Duodenal mucosa (tissue), 2 donors: ENCODE results near the gene AKAP8.
"Not testable (repeated sequence)": the region's sequence is repeated elsewhere in the genome, so short reads cannot be mapped to it uniquely, and the experiment has no call there.

Experiments used
- H3K27ac ChIP-seq: one replicate; pipeline ENCODE4 v1.7.0; 2013; ENCODE audit warnings: low read depth, low read length
- H3K27me3 ChIP-seq, 2 donors: one replicate each; pipeline ENCODE4 v1.7.0; 2013; ENCODE audit warnings: low read length in 2 of 2, control low read depth in 1 of 2; ENCODE audit not compliant: insufficient read depth in 2 of 2, control insufficient read depth in 1 of 2
- H3K36me3 ChIP-seq, 2 donors: one replicate each; pipeline ENCODE4 v1.7.0; 2013; ENCODE audit warnings: low read length in 2 of 2, control low read depth in 1 of 2; ENCODE audit not compliant: insufficient read depth in 2 of 2, control insufficient read depth in 1 of 2
- H3K4me1 ChIP-seq, 2 donors: one replicate each; pipeline ENCODE4 v1.7.0; 2013; ENCODE audit warnings: low read length in 2 of 2, control low read depth in 1 of 2; ENCODE audit not compliant: insufficient read depth in 2 of 2, control insufficient read depth in 1 of 2
- H3K4me3 ChIP-seq, 2 donors: one replicate each; pipeline ENCODE4 v1.7.0; 2013; ENCODE audit warnings: low read length in 2 of 2, low read depth in 1 of 2
- H3K9ac ChIP-seq, 2 donors: one replicate each; pipeline ENCODE4 v1.7.0; 2013; ENCODE audit warnings: low read length in 2 of 2, low read depth in 1 of 2
- H3K9me3 ChIP-seq, 2 donors: one replicate each; pipeline ENCODE4 v1.7.0; 2013; ENCODE audit warnings: low read length in 2 of 2, control low read depth in 1 of 2; ENCODE audit not compliant: control insufficient read depth in 1 of 2

AKAP8 gene

GRCh38 chr19:15368051-15368632 lies 11.4 kb downstream of the AKAP8 start:
- no peaks in the 10 kb centered on the region for H3K4me1 ChIP-seq
- H3K27me3 ChIP-seq: no peaks in the 10 kb centered on the region
- no peaks in the 10 kb centered on the region for H3K9me3 ChIP-seq
- H3K36me3 ChIP-seq: peaks cover 44 to 77% of the 10 kb centered on the region in 2 donors
- no peak overlapping the region for H3K9ac ChIP-seq
- H3K27ac ChIP-seq: no peak overlapping the region
- no peak overlapping the region for H3K4me3 ChIP-seq

DNA sequence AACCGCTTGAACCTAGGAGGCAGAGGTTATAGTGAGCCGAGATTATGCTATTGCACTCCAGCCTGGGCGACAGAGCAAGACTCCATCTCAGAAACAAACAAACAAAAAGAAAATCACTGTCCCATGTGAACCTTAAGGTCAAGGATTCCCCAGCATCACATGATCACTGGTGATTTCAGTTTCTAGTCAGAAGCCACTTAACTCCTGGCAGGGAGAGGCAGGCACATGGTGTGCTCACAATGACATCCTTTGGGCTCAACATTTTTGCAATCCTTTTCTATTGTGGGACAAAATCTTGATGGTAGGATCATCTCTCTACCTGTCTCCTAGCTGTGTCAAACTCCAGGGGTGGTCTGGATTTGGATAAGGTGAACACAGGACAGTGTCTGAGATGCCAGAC lies 12.1 kb downstream of the AKAP8 start:
- no peaks in the 10 kb centered on the region for H3K27me3 ChIP-seq
- H3K36me3 ChIP-seq: peaks cover 43 to 70% of the 10 kb centered on the region in 2 donors
- no peaks in the 10 kb centered on the region for H3K9me3 ChIP-seq
- no peaks in the 10 kb centered on the region for H3K4me1 ChIP-seq
- H3K4me3 ChIP-seq: no peak overlapping the region
- H3K9ac ChIP-seq: no peak overlapping the region
- H3K27ac ChIP-seq: no peak overlapping the region

DNA sequence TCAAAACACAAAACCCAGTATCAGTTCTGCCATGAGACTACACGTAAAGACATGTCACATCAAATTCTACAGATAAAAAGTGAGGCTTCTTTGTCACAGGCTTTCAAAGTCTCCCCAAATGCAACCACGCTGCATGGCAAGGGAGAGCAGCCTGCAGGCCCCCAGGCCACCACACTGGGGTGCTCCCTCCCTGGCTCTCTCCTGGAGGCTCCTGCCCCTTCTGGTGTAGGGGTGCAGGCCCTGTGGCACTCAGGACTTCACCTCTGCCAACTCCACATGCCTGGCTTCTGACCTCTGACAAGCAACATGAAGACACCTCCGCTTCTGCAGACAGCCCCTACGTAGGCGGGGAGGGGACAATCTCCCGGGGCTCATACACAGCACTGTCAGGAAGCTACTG lies 14.3 kb downstream of the AKAP8 start:
- Histone ChIP-seq H3K4me1 (peaks cover under 1 to 1% of the 10 kb centered on the region in 2 donors), H3K27me3 (no peaks in the 10 kb centered on the region), H3K36me3 (peaks cover 43 to 70% of the 10 kb centered on the region in 2 donors), H3K9me3 (no peaks in the 10 kb centered on the region), H3K4me3 (no peak overlapping the region), H3K9ac (no peak overlapping the region), H3K27ac (no peak overlapping the region)

DNA sequence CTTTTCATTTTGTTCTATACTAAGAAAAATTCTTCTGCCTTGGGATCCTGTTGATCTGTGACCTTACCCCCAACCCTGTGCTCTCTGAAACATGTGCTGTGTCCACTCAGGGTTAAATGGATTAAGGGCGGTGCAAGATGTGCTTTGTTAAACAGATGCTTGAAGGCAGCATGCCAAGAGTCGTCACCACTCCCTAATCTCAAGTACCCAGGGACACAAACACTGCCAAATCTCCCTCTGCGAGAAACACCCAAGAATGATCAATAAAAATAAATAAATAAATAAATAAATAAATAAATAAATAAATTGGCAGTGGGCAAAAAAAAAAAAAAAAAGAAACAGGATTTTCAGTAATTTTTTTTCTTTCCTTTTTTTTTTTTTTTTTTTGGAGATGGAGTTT lies 15.8 kb downstream of the AKAP8 start:
- not testable (repeated sequence) for H3K9me3 ChIP-seq, H3K9ac ChIP-seq, H3K27ac ChIP-seq, H3K27me3 ChIP-seq, H3K4me1 ChIP-seq, H3K4me3 ChIP-seq
- peaks cover 36 to 65% of the 10 kb centered on the region in 2 donors for H3K36me3 ChIP-seq

- not testable (repeated sequence) for H3K9ac ChIP-seq, H3K27ac ChIP-seq, H3K4me3 ChIP-seq, H3K9me3 ChIP-seq, H3K4me1 ChIP-seq, H3K27me3 ChIP-seq
- peaks cover 35 to 65% of the 10 kb centered on the region in 2 donors for H3K36me3 ChIP-seq
These were observed 16.5 kb downstream of the AKAP8 start for GRCh38 chr19:15363048-15363447.

DNA sequence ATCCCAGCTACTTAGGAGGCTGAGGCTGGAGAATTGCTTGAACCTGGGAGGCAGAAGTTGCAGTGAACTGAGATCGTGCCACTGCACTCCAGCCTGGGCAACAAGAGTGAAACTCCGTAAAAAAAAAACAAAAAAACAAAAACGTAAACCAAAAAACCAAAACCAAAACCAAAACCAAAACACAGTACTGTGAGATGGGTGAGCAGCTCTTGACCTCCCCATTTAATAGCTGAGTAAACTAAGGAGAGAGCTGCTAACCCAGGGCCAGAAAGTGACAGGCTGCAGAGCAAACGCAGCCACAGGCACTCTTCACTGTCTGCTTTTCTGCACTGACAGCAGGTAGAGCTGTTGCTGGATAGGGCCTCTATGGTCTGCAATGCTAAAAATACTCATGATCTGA lies 19.6 kb downstream of the AKAP8 start:
- not testable (repeated sequence) for H3K27me3 ChIP-seq, H3K4me3 ChIP-seq, H3K9me3 ChIP-seq, H3K9ac ChIP-seq, H3K27ac ChIP-seq, H3K4me1 ChIP-seq
- peaks cover 32 to 61% of the 10 kb centered on the region in 2 donors for H3K36me3 ChIP-seq

DNA sequence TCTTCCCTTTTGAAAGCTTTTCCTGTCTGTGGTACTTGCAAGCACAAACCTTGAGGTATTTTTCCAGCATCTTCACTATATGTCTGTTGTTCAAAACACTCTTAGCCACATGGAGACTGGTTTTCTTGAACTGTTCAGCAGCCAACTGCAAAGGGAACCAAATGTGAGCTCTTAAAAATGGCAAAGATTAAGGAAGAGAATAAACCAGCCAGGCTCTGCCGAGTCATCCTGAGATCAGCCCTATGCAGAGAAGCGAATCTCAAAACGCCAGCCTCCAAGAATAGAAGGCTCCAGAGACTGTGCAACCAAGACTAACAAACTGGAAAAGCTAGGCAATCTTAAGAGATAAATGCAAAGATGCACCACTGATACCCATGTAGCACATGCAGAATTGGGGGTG lies 20.7 kb downstream of the AKAP8 start:
- H3K36me3 ChIP-seq: peaks cover 35 to 68% of the 10 kb centered on the region in 2 donors
- peaks cover 4 to 8% of the 10 kb centered on the region in 2 donors for H3K4me1 ChIP-seq
- no peak overlapping the region for H3K27ac ChIP-seq
- H3K9ac ChIP-seq: no peak overlapping the region
- no peaks in the 10 kb centered on the region for H3K27me3 ChIP-seq
- no peaks in the 10 kb centered on the region for H3K9me3 ChIP-seq
- H3K4me3 ChIP-seq: no peak overlapping the region

DNA sequence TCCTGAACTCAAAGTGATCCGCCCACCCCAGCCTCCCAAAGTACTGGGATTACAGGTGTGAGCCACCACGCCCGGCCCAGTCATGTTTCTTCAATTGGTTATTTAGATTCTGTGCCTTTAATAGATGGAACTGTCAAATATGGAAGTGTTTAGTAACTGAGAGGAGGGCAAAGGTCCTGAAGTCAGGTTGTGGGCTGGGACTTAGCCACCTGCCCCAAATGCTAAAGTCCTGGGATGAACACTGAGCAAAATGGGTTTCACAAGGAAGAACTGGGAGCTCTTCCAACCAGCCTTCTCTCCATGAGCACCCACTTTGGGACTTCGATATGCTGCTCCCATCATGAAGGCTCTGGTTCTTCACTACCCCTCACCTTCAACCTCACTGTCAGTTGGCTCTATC lies 21.7 kb downstream of the AKAP8 start:
- Histone ChIP-seq H3K9ac (no peak overlapping the region), H3K9me3 (no peaks in the 10 kb centered on the region), H3K27me3 (no peaks in the 10 kb centered on the region), H3K27ac (no peak overlapping the region), H3K36me3 (peaks cover 35 to 75% of the 10 kb centered on the region in 2 donors), H3K4me3 (no peak overlapping the region), H3K4me1 (peaks cover 4 to 8% of the 10 kb centered on the region in 2 donors)

DNA sequence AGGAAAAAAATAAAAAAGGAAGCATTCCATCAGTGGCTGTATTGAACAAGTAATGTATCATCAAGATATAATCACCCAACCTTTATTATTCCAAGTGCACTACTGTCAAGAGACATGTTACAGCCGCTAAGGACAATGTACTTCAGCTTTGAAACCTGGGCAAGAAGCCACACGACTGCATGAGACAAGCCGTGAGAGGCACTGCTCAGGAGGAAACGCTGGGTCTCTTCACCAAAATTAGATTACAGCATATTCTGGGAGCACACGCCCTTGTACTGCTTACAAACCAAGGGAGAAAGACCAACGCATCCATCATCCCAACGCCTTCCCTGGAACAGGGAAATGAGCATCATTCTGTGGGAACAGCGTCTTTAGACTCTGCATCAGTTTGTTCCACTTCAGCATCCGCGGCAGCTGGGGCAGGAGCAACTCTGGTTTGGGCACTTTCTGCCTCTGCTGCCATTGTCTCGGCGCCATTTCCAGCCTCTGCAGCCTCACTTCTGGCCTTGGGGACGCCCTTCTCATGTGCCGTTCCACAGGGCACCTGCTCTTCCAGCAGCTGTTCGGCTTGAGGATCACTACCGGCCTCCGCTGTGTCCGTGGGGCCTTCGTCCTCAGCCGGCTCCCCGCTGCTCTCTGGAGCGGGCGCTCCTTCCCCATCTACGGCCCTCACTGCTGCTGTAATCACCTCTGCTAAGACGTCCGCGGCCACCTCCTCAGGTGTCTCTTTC lies 24.9 kb downstream of the AKAP8 start:
- Histone ChIP-seq H3K4me3 (no peak overlapping the region), H3K9ac (no peak overlapping the region), H3K9me3 (no peaks in the 10 kb centered on the region), H3K27me3 (no peaks in the 10 kb centered on the region), H3K36me3 (peaks cover 22 to 53% of the 10 kb centered on the region in 2 donors), H3K27ac (no peak overlapping the region), H3K4me1 (peaks cover 0 to 5% of the 10 kb centered on the region in 2 donors)

GRCh38 chr19:15353908-15354307 lies 25.7 kb downstream of the AKAP8 start:
- Histone ChIP-seq H3K27me3 (no peaks in the 10 kb centered on the region), H3K27ac (no peak overlapping the region), H3K9me3 (no peaks in the 10 kb centered on the region), H3K9ac (no peak overlapping the region), H3K4me3 (no peak overlapping the region), H3K4me1 (peaks cover 0 to 5% of the 10 kb centered on the region in 2 donors), H3K36me3 (peaks cover 18 to 47% of the 10 kb centered on the region in 2 donors)
